ENCODE data around the gene OR6N1.

OR6N1 gene

GRCh38 chr1:158735848-158736247, 36.1 kb downstream of the OR6N1 start:
- no peak for DNase-seq

DNA sequence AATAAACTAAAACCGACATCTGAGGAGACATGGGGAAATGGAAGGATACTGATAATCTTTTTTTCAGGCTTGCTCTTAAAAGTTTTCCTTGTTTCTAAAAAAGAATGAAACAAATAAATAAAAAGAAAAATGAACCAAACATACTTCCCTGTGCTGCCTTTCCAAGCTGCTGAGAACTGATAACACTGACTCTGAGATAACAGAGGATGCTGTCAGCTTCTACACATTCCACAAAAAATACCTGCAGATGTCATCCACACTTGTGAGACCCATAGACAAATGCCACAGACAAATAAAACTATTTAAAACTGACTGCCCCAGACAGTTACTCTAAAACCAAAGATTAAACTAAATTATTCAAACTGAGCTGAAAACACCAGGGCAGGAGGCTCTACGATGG, 39.5 kb downstream of the OR6N1 start:
- DNase-seq, result no peak

DNA sequence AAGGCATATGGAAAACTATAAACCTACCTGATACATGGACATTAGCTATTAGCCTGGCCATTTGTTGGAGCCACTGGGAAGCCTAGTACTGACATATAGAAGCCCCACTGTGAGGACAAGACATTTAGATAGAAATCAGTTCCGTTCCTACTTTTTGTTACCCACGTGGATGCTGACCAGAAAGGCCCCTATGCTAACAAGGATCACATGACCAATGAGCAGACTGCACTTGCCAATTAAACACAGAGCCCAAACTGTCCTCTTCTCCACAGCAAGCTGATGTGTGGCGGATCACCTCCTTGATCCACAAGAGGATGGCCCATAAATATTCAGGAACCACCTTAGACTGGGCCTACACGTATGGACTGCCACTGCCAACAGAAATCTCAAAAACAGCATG, 40.3 kb downstream of the OR6N1 start:
- no peak for DNase-seq

- DNase-seq, result no peak
Observed at GRCh38 chr1:158730453-158730852, 41.5 kb downstream of the OR6N1 start.

DNA sequence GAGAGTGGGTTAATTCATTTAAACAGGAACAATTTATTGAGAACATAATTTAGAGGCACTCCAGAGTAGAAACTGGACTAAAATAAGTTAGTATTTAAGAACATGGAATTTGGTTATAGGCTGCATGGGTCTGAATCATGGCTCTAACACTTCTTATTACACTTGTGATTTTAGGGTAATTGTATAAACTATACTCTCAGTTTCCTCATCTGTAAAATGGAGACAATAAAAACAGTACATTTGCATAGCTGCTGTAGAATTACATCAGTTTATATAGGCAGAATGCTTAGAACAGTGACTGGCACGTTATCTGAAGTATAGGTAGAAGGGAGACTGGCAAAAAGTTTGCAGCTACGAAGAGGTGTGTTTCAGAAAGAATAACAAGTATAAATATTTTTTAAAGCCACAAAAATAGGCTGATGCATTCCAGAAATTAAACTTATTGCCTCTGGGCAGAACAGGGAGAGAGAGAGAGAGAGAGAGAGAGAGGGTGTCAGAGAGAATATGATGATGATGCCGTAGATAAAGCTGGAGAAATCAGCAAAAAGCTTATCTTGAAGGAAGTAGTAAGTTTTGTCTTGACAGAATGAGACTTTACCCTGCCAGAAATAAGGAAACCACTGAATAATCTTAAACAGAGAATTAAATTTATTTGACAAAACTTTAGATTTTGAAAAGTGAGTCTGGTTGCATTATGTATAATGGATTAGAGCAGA, 43.3 kb downstream of the OR6N1 start:
- DNase-seq, result no peak

GRCh38 chr1:158724442-158724841, 47.6 kb downstream of the OR6N1 start:
- no peak for DNase-seq

DNA sequence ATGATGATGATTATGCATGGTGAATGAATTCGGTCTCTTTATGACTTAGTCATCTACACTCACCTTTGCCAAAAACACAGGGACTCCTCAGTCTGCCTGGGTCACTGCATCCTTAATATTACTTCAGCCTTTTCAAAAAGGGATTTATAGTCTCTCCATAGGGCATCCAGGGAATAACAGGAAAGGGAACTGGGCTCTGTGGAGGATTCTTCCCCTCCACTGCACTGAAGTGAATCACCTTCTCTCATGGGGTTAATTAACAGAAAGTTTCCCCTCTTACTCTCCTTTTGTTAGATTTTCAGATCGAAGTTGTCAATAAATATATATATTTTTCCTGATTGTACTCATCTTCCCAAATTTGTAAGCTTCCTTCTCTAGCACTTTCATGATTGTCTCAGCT, 51.4 kb downstream of the OR6N1 start, which contains the start of gene OR6K3:
Gene OR6K3, minus strand, starts transcription at position 101 of the 400 bp plus-strand sequence. CDS start 2,605 bp downstream, outside the sequence.
- DNase-seq, result no peak

- no peak for DNase-seq
Observed at GRCh38 chr1:158719664-158720063, 52.3 kb downstream of the OR6N1 start.

- DNase-seq, result no peak
Observed at GRCh38 chr1:158717344-158717743, 54.7 kb downstream of the OR6N1 start.

GRCh38 chr1:158716335-158716734, 55.7 kb downstream of the OR6N1 start:
- no peak for DNase-seq

DNA sequence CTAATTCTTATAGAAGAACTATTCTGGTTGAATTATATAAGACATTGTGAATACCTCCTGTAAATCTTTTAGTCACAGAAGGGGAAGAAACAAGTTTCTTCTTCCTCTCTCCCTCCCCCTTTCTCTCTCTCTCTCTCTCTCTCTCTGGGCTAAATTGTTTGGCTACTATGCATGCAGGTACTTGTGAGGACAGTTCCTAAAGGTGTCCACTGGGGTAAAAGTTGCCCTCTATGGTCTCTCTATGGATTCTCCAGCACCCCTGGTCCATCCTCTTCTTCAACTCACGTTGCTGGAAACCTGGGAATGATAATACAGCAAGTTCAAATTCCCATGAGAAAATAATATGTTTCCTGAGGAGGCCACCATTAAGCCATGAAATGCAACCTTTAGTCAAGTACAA, 57.2 kb downstream of the OR6N1 start:
- no peak for DNase-seq
